HepG2 (cell line): ENCODE measurements around the gene ITPRIP. TPM values are rescaled to one million over a fixed set of nuclear protein-coding genes. Genes with fewer than 3 reads are reported as not detected.

Experiments
- GZF1 ChIP-seq: sonication (generic); formaldehyde crosslinking; IDR thresholded peaks from 2 replicates; pipeline ENCODE4 v1.5.1; 2020; ENCODE audit warnings: mild to moderate bottlenecking, missing genetic modification reagents
- HMGA1 ChIP-seq: sonication (generic); formaldehyde crosslinking; conservative IDR thresholded peaks from 2 replicates; pipeline ENCODE4 v1.4.0; 2020; ENCODE audit warnings: missing genetic modification reagents
- JUND ChIP-seq: sonication (generic); formaldehyde crosslinking; IDR thresholded peaks from 2 replicates; pipeline ENCODE4 v1.8.0; 2022; ENCODE audit warnings: mild to moderate bottlenecking, missing genetic modification reagents
- MED8 ChIP-seq: sonication (generic); formaldehyde crosslinking; IDR thresholded peaks from 2 replicates; pipeline ENCODE4 v1.8.1; 2023; ENCODE audit warnings: mild to moderate bottlenecking, missing genetic modification reagents; ENCODE audit not compliant: insufficient replicate concordance
- polyA plus RNA-seq, 8 experiments: library from polyadenylated mRNA; depleted of rRNA in 3 of 8; stranded (reverse) in 7 of 8; unstranded in 1 of 8; fragments of >200 nt; fragmentation: Illumina TruSeq in 4 of 8; extraction: Trizol in 4 of 8; gene quantifications; 2 replicates each; pipeline versions ENCODE4 v1.2.1 to v1.2.3, GENCODE V29; 2011 to 2016; ENCODE audit warnings: low read depth in 4 of 8, missing spikeins in 1 of 8, mixed read lengths in 1 of 8; ENCODE audit not compliant: insufficient read depth in 1 of 8
- total RNA-seq, 5 experiments: library from RNA; depleted of rRNA; stranded (reverse); fragments of >200 nt; fragmentation: Illumina TruSeq; extraction: Trizol; gene quantifications; 2 replicates each; pipeline ENCODE4 v1.2.3, GENCODE V29; 2016; ENCODE audit warnings: low read depth in 1 of 5
- TF ChIP-seq, protein P1 (sequence below), 2 experiments: sonication (generic) in 1 of 2; formaldehyde crosslinking in 1 of 2; IDR thresholded peaks; 2 replicates each; pipeline versions ENCODE4 v1.6.1 to v1.9.0; 2014 to 2022; ENCODE audit warnings: antibody characterized with exemption in 1 of 2, borderline replicate concordance in 1 of 2, inconsistent platforms in 1 of 2, low read depth in 1 of 2, missing genetic modification reagents in 1 of 2
- TF ChIP-seq, protein P2 (sequence below): sonication (generic); formaldehyde crosslinking; IDR thresholded peaks from 2 replicates; pipeline ENCODE4 v1.4.0; 2020; ENCODE audit warnings: mild to moderate bottlenecking, missing genetic modification reagents, borderline replicate concordance
- TF ChIP-seq, protein P3 (sequence below): sonication (generic); formaldehyde crosslinking; IDR thresholded peaks from 2 replicates; pipeline ENCODE4 v1.8.1; 2022; ENCODE audit warnings: low read depth, mild to moderate bottlenecking, missing genetic modification reagents
- TF ChIP-seq, protein P4 (sequence below): conservative IDR thresholded peaks from 2 replicates; pipeline ENCODE4 v1.6.1; 2018; ENCODE audit warnings: missing genetic modification reagents
- TF ChIP-seq, protein P5 (sequence below): IDR thresholded peaks from 2 replicates; pipeline ENCODE4 v1.6.1; 2016; ENCODE audit warnings: missing compliant biosample characterization, missing genetic modification reagents, borderline replicate concordance

Gene ITPRIP
- total and polyA plus RNA-seq, 2 of the 13 experiments (the other 11 are each of a cell fraction or from before 2014, with no cell fraction given), result 1.00 to 2.8 TPM

DNA sequence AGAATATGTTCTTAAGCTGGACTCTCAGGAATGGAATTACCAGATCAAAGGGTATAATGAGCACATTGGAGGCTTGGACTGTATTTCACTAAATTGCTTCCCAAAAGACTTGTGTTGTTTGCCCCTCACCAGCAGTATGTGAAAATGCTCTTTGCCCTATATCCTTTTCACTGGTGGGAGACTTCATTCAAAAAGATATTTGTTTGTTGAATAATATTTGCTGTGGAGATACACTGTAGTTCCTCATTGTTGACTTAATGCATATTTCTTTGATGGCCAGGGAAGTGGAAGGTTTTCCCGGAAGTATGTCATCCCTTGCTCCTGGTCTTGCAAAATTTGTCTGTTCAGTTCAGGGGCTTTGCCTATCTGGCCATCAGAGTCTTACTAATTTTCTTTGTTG lies 49.9 kb downstream of the ITPRIP start (continued):
- TF ChIP-seq, protein P1, sequence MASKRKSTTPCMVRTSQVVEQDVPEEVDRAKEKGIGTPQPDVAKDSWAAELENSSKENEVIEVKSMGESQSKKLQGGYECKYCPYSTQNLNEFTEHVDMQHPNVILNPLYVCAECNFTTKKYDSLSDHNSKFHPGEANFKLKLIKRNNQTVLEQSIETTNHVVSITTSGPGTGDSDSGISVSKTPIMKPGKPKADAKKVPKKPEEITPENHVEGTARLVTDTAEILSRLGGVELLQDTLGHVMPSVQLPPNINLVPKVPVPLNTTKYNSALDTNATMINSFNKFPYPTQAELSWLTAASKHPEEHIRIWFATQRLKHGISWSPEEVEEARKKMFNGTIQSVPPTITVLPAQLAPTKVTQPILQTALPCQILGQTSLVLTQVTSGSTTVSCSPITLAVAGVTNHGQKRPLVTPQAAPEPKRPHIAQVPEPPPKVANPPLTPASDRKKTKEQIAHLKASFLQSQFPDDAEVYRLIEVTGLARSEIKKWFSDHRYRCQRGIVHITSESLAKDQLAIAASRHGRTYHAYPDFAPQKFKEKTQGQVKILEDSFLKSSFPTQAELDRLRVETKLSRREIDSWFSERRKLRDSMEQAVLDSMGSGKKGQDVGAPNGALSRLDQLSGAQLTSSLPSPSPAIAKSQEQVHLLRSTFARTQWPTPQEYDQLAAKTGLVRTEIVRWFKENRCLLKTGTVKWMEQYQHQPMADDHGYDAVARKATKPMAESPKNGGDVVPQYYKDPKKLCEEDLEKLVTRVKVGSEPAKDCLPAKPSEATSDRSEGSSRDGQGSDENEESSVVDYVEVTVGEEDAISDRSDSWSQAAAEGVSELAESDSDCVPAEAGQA (IDR thresholded peaks at IDR 0.05; ENCODE audit: low read depth), result peak; percentile 56; the same call in 1 of the 2 replicates
- TF ChIP-seq, protein P1 (CRISPR knock-in tag; IDR thresholded peaks at IDR 0.05; ENCODE audit: borderline replicate concordance), result no peak; the same call in 1 of the 2 replicates
- peak; percentile 87 for TF ChIP-seq MED8 (CRISPR knock-in tag)
- no peak for TF ChIP-seq JUND (CRISPR knock-in tag)
- TF ChIP-seq GZF1 (CRISPR knock-in tag), result no peak
- TF ChIP-seq HMGA1 (CRISPR knock-in tag), result no peak
- TF ChIP-seq, protein P2, sequence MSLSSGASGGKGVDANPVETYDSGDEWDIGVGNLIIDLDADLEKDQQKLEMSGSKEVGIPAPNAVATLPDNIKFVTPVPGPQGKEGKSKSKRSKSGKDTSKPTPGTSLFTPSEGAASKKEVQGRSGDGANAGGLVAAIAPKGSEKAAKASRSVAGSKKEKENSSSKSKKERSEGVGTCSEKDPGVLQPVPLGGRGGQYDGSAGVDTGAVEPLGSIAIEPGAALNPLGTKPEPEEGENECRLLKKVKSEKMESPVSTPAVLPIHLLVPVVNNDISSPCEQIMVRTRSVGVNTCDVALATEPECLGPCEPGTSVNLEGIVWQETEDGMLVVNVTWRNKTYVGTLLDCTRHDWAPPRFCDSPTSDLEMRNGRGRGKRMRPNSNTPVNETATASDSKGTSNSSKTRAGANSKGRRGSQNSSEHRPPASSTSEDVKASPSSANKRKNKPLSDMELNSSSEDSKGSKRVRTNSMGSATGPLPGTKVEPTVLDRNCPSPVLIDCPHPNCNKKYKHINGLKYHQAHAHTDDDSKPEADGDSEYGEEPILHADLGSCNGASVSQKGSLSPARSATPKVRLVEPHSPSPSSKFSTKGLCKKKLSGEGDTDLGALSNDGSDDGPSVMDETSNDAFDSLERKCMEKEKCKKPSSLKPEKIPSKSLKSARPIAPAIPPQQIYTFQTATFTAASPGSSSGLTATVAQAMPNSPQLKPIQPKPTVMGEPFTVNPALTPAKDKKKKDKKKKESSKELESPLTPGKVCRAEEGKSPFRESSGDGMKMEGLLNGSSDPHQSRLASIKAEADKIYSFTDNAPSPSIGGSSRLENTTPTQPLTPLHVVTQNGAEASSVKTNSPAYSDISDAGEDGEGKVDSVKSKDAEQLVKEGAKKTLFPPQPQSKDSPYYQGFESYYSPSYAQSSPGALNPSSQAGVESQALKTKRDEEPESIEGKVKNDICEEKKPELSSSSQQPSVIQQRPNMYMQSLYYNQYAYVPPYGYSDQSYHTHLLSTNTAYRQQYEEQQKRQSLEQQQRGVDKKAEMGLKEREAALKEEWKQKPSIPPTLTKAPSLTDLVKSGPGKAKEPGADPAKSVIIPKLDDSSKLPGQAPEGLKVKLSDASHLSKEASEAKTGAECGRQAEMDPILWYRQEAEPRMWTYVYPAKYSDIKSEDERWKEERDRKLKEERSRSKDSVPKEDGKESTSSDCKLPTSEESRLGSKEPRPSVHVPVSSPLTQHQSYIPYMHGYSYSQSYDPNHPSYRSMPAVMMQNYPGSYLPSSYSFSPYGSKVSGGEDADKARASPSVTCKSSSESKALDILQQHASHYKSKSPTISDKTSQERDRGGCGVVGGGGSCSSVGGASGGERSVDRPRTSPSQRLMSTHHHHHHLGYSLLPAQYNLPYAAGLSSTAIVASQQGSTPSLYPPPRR (CRISPR knock-in tag), result peak; percentile 97
- TF ChIP-seq, protein P3, sequence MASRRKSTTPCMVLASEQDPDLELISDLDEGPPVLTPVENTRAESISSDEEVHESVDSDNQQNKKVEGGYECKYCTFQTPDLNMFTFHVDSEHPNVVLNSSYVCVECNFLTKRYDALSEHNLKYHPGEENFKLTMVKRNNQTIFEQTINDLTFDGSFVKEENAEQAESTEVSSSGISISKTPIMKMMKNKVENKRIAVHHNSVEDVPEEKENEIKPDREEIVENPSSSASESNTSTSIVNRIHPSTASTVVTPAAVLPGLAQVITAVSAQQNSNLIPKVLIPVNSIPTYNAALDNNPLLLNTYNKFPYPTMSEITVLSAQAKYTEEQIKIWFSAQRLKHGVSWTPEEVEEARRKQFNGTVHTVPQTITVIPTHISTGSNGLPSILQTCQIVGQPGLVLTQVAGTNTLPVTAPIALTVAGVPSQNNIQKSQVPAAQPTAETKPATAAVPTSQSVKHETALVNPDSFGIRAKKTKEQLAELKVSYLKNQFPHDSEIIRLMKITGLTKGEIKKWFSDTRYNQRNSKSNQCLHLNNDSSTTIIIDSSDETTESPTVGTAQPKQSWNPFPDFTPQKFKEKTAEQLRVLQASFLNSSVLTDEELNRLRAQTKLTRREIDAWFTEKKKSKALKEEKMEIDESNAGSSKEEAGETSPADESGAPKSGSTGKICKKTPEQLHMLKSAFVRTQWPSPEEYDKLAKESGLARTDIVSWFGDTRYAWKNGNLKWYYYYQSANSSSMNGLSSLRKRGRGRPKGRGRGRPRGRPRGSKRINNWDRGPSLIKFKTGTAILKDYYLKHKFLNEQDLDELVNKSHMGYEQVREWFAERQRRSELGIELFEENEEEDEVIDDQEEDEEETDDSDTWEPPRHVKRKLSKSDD, result peak; percentile 55; the same call in 1 of the 2 replicates
- TF ChIP-seq, protein P4, sequence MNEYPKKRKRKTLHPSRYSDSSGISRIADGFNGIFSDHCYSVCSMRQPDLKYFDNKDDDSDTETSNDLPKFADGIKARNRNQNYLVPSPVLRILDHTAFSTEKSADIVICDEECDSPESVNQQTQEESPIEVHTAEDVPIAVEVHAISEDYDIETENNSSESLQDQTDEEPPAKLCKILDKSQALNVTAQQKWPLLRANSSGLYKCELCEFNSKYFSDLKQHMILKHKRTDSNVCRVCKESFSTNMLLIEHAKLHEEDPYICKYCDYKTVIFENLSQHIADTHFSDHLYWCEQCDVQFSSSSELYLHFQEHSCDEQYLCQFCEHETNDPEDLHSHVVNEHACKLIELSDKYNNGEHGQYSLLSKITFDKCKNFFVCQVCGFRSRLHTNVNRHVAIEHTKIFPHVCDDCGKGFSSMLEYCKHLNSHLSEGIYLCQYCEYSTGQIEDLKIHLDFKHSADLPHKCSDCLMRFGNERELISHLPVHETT (CRISPR knock-in tag), result no peak
- TF ChIP-seq, protein P5, sequence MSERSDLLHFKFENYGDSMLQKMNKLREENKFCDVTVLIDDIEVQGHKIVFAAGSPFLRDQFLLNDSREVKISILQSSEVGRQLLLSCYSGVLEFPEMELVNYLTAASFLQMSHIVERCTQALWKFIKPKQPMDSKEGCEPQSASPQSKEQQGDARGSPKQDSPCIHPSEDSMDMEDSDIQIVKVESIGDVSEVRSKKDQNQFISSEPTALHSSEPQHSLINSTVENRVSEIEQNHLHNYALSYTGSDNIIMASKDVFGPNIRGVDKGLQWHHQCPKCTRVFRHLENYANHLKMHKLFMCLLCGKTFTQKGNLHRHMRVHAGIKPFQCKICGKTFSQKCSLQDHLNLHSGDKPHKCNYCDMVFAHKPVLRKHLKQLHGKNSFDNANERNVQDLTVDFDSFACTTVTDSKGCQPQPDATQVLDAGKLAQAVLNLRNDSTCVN (CRISPR knock-in tag), result no peak
